Measurements from ENCODE around the gene RBM5. TPM values are rescaled to one million over a fixed set of nuclear protein-coding genes. Genes with fewer than 3 reads are reported as not detected.

Gene RBM5
- polyA plus RNA-seq, 3 donors = 9.7 to 332 (median 18.5) TPM

DNA sequence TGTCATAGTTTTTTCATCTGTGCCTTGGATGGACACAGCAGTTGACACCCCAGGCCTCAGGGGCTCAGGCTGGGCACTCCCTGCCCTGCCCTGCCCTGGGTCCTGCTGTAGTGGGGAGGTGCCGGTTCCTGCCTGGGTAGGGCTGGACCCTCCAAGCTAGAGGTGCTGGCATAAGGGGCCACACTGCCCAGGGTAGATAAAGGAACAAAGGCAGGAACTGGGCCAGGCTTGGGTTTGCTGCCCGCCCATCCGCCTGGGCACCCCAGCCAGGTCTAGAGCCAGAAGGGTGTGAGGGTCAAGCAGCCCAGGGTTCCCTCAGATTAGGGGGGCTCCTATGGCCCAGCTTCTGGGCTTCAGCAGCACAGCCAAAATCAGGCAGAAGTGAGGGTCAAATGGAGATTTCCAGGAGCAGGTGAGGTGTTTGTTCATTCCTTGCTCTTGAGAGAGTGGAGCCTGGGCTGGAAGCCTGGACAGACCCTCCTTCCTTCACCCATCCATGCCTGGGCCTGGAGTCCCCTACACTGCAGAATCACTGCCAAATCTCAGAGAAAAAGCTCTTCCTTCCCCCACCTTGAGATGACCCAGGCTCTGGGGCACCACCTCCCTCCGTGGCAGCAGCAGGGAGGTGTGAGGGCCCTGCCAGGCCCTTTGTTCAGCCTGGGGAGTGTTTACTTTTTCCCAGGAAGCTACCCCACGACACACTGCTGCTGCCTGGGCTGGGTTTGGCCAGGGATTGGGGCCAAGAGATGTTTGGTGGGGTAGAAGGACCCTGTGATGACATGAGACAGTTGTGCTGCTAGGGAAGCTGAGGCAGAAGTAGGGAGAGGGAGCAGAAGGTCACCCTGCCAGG, 73.5 kb downstream of the RBM5 start:
- Mint-ChIP-seq H3K9me3 (peaks cover 0 to 5% (median 0%) of the 10 kb centered on the region in 7 donors), H3K36me3 (no peaks in the 10 kb centered on the region), H3K4me1 (peaks cover 7% of the 10 kb centered on the region), H3K27ac (peak overlapping the region in 1 of 7 donors; percentile 4), H3K27me3 (ENCODE audit: low read depth in 3 of 3) (peaks cover 7 to 22% (median 21%) of the 10 kb centered on the region in 3 donors), H3K4me3 (no peak overlapping the region)
- Histone ChIP-seq H3K36me3 (replicated peaks in 1 of 2; ENCODE audit: control insufficient read depth in 1 of 2, insufficient read depth in 2 of 2, low read length in 2 of 2) (no peaks in the 10 kb centered on the region), H4K20me1 (ENCODE audit: insufficient read depth, low read length) (no peaks in the 10 kb centered on the region), H3K27me3 (ENCODE audit: control insufficient read depth in 2 of 2, insufficient read depth in 2 of 2, low read length in 2 of 2) (peaks cover 0 to 13% of the 10 kb centered on the region in 2 donors), H3K9ac (ENCODE audit: insufficient read depth, low read length, poor library complexity, severe bottlenecking) (no peak overlapping the region), H3K4me2 (replicated peaks; ENCODE audit: extremely low read depth, low read length, poor library complexity, severe bottlenecking) (no peak overlapping the region), H3K9me3 (replicated peaks in 1 of 2; ENCODE audit: control insufficient read depth in 1 of 2, insufficient read depth in 1 of 2, low read length in 2 of 2) (no peaks in the 10 kb centered on the region), H2AFZ (ENCODE audit: insufficient read depth, low read depth, low read length, poor library complexity, severe bottlenecking) (no peak overlapping the region), H3K79me2 (ENCODE audit: insufficient read depth, low read length) (no peaks in the 10 kb centered on the region), H3K4me3 (replicated peaks in 1 of 3; ENCODE audit: low read depth in 2 of 3, low read length in 3 of 3) (no peak overlapping the region), H3K27ac (ENCODE audit: low read depth in 1 of 2, low read length in 2 of 2) (no peak overlapping the region), H3K4me1 (ENCODE audit: control insufficient read depth in 1 of 2, insufficient read depth in 2 of 2, low read length in 2 of 2) (no peaks in the 10 kb centered on the region)
- DNase-seq = no peak
- 100% methylated on average over 4 of the region's 5 CpGs for WGBS (ENCODE audit: insufficient coverage)
- intact Hi-C loops (cut with micrococcal nuclease) = no loop called here
- TF ChIP-seq, protein P1, sequence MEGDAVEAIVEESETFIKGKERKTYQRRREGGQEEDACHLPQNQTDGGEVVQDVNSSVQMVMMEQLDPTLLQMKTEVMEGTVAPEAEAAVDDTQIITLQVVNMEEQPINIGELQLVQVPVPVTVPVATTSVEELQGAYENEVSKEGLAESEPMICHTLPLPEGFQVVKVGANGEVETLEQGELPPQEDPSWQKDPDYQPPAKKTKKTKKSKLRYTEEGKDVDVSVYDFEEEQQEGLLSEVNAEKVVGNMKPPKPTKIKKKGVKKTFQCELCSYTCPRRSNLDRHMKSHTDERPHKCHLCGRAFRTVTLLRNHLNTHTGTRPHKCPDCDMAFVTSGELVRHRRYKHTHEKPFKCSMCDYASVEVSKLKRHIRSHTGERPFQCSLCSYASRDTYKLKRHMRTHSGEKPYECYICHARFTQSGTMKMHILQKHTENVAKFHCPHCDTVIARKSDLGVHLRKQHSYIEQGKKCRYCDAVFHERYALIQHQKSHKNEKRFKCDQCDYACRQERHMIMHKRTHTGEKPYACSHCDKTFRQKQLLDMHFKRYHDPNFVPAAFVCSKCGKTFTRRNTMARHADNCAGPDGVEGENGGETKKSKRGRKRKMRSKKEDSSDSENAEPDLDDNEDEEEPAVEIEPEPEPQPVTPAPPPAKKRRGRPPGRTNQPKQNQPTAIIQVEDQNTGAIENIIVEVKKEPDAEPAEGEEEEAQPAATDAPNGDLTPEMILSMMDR (IDR thresholded peaks at IDR 0.05) = no peak

DNA sequence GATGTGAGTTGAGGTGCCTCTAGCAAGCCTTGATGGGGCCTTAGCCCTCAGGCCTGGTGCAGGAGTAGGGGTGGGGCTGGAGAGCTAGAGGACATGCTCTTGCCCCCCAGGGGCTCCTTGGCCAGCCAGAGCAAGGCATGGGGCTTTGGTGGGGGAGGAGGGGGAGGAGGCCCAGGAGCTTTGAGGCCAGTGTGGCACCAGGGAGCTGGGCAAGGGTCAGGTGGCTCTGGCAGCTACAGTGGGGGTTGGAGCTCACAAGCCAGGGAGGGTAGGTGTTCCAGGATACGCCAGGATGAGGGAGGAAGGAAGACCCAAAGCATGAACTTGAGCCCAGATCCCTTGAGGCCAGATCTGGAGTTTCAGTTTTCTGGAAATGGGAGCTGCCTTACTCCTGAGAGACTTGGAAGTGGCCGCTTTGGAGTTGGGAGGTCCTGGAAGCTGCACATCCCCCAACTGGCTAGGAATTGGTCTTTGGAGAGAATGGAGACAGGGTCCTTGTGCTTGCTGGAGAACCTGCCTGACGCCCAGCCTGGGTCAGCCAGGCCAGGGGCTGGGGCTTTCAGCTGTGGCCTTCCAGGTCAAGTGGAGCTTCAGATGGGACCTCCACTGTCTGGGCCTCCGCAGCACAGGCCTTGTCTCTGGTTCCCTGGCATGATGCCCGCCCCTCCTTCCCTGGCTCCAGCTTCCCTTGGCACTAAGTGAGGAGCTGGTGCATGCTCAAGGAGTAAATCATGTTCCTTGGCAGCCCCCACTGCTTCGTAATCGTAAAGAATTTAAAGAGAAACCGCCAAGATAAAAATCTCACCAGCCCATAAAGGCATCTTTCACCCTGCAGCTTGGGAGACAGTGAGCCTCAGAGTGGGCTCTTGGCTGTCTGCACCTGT, 75.1 kb downstream of the RBM5 start:
- Mint-ChIP-seq H3K4me3 (no peak overlapping the region), H3K36me3 (no peaks in the 10 kb centered on the region), H3K27ac (peak overlapping the region in 1 of 7 donors; percentile 53), H3K4me1 (no peaks in the 10 kb centered on the region), H3K9me3 (peaks cover 0 to 1% (median 0%) of the 10 kb centered on the region in 7 donors), H3K27me3 (ENCODE audit: low read depth in 3 of 3) (peaks cover 3 to 8% (median 7%) of the 10 kb centered on the region in 3 donors)
- DNase-seq = no peak
- no peaks in the 10 kb centered on the region for H3K79me2 ChIP-seq (ENCODE audit: insufficient read depth, low read length)
- no peaks in the 10 kb centered on the region for H3K4me1 ChIP-seq (ENCODE audit: control insufficient read depth in 1 of 2, insufficient read depth in 2 of 2, low read length in 2 of 2)
- no peak overlapping the region for H3K4me3 ChIP-seq (replicated peaks in 1 of 3; ENCODE audit: low read depth in 2 of 3, low read length in 3 of 3)
- intact Hi-C loops (cut with micrococcal nuclease) = no loop called here
- no peak overlapping the region for H3K9ac ChIP-seq (ENCODE audit: insufficient read depth, low read length, poor library complexity, severe bottlenecking)
- no peak overlapping the region for H2AFZ ChIP-seq (ENCODE audit: insufficient read depth, low read depth, low read length, poor library complexity, severe bottlenecking)
- peaks cover 0 to 2% of the 10 kb centered on the region in 2 donors for H3K27me3 ChIP-seq (ENCODE audit: control insufficient read depth in 2 of 2, insufficient read depth in 2 of 2, low read length in 2 of 2)
- no peaks in the 10 kb centered on the region for H3K36me3 ChIP-seq (replicated peaks in 1 of 2; ENCODE audit: control insufficient read depth in 1 of 2, insufficient read depth in 2 of 2, low read length in 2 of 2)
- H3K4me2 ChIP-seq (replicated peaks; ENCODE audit: extremely low read depth, low read length, poor library complexity, severe bottlenecking) = no peak overlapping the region
- no peaks in the 10 kb centered on the region for H3K9me3 ChIP-seq (replicated peaks in 1 of 2; ENCODE audit: control insufficient read depth in 1 of 2, insufficient read depth in 1 of 2, low read length in 2 of 2)
- no peaks in the 10 kb centered on the region for H4K20me1 ChIP-seq (ENCODE audit: insufficient read depth, low read length)
- TF ChIP-seq, protein P1 (IDR thresholded peaks at IDR 0.05) = no peak
- H3K27ac ChIP-seq (ENCODE audit: low read depth in 1 of 2, low read length in 2 of 2) = no peak overlapping the region
- WGBS (ENCODE audit: insufficient coverage) = 89% methylated on average over 6 of the region's 8 CpGs
